SKM-1 treated with dmso at 0.1 percent for 144 hours (cell line): ENCODE data around the gene GLRA3.
"Not testable (repeated sequence)": the region's sequence is repeated elsewhere in the genome, so short reads cannot be mapped to it uniquely, and the experiment has no call there.

ENCODE experiments used
- DNase-seq: peaks from one replicate; lab custom pipeline; 2025; ENCODE audit not compliant: unreplicated experiment; lab: John Stamatoyannopoulos, UW

GLRA3 gene

GRCh38 chr4:174828845-174829701, at the start of gene GLRA3:
Gene GLRA3, minus strand, starts transcription at chr4:174829247. Its CDS starts 436 bp downstream, at chr4:174828811.
- no peak for DNase-seq

GRCh38 chr4:174874898-174875297, 45.9 kb upstream of the GLRA3 start:
- DNase-seq, result no peak

- peak; percentile 22 for DNase-seq
These were observed 44.9 kb upstream of the GLRA3 start for GRCh38 chr4:174873931-174874330.

DNA sequence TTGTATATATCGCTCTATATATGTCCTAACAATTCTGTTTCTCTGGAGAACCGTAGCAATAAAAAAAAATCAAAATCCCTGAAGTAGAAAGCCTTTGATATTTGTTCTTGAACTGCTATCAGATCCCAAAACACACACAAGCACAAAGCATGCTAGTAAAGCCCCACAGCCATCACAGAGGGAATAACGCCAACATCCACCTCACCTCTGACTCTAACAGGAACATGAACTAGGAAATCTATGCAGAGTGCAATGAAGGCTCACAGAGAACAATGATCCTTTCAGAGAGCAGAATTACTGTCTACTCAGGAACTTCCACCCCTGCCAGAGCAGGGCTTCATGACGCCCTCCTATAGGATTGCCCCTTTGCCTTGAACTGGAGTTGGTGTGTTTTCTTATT, 44.1 kb upstream of the GLRA3 start:
- not testable (repeated sequence) for DNase-seq

DNA sequence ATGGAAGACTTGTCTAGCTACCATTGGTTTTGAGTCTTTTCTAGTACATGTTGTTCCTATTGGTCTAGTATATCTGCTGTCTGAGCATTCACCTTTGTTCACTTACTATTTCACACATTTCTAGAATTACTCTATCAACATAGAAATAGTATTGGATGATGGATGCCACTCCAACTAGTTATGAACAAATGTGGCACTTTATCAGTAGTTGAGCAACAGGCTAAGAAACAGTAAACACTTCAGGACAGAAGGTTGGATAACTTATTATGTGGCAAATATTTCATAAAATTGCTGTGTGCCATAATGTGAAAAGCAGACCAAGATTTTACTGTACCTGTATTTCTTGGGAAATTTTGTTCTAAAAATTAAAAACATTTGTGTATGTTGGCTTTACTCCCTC, 42.4 kb upstream of the GLRA3 start:
- DNase-seq, result no peak

GRCh38 chr4:174870311-174870710, 41.3 kb upstream of the GLRA3 start:
- DNase-seq, result no peak

DNA sequence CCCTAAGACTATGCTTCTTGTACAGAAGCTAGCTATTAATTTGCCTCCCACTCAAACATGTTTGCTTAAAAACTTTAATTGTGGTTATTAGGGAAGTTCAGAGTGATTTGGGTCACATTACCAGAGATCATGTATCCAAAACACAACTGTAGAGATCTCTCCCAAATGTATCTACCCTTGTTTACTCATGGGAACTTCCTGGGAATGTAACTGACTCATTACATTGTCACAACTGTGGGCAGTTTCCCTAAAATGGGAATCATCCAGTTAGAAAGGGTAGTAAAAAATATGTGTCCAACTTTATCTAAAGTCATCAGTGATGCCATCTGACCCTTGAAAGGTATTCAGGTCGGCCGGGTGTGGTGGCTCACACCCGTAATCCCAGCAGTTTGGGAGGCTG, 40.3 kb upstream of the GLRA3 start:
- DNase-seq, result no peak

DNA sequence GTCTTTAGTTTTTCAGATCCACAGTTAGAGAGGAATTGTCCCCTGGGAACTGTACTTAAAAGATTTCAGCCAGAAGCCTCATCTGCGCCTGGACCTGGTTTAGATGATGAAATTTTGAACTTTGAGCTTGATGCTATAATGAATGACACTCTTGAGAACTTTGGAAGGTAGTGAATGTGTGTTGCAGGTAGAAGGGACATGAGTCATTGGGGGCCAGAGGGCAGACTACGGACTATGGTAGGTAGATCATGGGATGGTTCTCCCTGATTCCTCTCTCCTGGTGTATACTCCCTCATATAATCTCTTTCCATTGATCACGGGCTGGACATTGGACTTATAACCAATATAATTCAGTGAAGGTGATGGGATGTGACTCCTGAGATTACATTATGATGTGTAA, 38.9 kb upstream of the GLRA3 start:
- no peak for DNase-seq

DNA sequence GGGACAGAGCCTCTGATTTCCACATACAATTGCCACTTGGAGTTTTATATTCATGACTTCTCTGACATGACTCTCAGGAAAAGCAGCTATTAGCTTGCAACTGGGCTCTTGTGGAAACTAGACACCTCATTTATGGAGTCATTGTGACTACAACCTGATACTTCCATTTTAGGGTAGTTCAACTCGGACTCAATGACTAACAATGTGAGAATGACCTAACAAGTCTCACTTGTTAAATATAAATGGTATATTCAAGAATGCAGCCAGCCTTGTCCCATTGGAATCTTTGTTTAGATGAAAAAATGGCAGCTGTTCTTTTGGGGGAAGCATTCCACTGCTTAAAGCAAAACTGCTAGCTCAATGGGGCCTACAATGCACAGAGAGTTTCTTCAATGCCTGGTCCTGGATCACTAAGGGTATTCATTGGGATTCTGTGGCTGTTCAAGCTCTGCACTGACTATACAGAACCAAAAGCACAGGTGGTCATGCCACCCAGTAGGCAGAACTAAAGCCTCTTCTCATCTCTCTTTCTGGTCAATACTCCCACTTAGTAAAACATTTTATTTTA, 36.5 kb upstream of the GLRA3 start:
- DNase-seq, result no peak

DNA sequence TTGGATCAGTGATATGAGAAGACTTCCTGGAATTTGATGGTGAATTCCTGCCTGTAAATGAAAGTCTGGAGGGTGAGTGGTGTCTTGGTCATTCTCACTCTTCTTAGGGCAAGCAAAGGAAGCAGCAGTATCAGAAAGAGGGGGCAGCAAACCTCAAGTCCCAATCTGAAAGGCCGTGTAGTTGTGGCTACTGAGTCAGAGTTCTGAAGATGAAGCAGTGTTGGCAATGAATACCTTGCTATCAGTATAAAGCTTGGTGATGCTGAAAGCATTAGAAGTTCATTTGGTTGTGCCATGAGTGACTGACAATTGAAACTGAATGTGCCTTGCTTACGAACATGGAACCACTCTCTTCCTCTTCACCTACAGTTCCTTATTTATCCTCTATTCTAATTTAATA, 35.0 kb upstream of the GLRA3 start:
- no peak for DNase-seq

- DNase-seq, result no peak
These were observed 31.5 kb upstream of the GLRA3 start for GRCh38 chr4:174860588-174860987.

GRCh38 chr4:174859904-174860303, 30.9 kb upstream of the GLRA3 start:
- peak; percentile 39 for DNase-seq

- no peak for DNase-seq
These were observed 28.1 kb upstream of the GLRA3 start for GRCh38 chr4:174856926-174857800.

DNA sequence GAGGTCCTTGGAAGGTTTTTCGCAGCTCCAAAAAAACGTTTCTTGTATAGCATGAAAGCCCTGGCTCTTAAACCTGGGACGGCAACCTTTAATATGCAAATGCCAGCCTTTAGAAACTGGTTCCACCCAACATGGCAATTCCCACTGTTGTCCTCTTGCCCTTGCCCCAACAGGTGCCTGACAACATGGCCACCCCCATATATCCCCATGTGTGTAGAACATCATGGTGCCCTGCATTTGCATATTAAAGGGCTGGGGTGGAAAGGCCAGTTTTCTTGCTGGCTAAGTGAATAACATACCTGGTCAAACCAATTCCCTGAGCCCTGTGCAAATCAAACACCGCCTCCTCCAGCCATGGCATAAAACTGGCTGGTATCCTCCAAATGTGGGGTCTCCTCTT, 26.0 kb upstream of the GLRA3 start:
- no peak for DNase-seq

DNA sequence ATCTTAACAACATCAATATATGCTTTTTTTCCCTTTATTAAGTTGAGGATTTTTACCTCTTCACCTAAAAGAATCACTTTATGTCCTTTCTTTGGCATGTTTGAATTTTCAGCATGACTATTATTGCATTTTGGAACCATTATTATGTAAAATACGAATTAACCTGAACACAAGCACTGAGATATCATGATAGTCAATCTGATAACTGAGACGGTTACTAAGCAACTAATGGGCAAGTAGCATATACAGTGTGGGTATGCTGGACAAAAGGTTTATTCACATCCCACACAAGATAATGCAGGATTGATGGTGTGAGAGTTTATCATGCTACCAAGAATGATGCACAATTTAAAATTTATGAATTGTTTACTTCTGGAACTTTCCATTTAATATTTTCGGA, 24.6 kb upstream of the GLRA3 start:
- no peak for DNase-seq

DNA sequence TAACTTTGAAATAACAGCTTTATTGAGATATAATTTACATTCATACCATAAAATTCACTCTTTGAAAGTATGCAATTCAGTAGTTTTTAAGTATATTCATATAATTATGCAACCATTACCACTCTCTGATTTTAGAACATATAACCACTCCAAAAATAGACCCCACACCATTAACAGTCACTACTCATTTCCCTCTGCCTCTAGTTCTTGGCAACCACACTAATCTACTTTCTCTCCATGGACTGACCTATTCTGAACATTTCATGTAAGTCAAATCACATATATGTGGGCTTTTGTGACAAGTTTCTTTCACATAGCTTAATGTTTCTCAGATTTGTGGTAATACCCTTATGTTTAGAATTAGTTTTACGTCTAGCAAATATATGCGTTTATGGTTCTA, 19.5 kb upstream of the GLRA3 start:
- DNase-seq, result no peak

- no peak for DNase-seq
These were observed 18.9 kb upstream of the GLRA3 start for GRCh38 chr4:174847801-174848427.

- no peak for DNase-seq
These were observed 6.5 kb upstream of the GLRA3 start for GRCh38 chr4:174835536-174835935.

DNA sequence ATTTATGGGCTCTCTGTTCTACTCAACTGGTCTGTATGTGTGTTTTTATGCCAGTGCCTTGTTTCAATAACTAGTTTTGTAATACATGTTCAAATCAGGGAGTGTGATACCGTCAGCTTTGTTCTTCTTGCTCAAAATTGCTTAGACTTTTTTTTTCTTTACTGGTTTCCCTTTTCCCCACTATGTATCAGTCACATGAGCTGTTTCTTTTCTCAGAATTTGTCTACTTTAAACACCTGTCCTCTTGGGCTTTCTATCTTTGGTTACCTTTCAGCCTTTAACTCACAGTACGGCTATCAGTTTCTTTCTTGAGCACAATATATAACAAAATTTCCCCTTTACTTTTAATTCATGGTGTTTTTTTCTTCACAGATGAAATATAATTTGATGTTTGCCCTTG, 5.4 kb upstream of the GLRA3 start:
- DNase-seq, result no peak

DNA sequence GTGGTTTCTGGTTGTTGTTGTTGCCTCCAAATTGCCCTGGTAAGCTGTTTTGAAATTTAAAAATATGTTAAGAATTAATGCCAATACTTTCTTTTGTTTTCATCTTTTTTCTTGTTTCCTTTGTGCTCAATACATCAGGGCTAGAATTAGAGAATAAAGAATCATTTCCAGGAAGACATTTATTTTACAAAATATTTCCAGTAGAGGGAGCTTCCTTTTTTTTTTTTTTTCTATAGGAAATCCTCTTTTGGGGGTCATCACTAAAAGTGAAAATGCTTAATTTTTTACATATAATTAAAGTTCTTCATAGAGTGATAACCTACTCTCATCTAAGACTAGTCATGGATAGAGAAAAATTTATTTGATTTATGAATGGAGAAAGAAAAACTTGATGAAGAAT, 2.4 kb downstream of the GLRA3 start:
- no peak for DNase-seq

GRCh38 chr4:174815282-174815681, 13.8 kb downstream of the GLRA3 start:
- no peak for DNase-seq
